ENCODE measurements around the gene SPON1. TPM values are rescaled to one million over a fixed set of nuclear protein-coding genes. Genes with fewer than 3 reads are reported as not detected.
A peak's percentile ranks its signal among the peaks of the same experiment; 100 is the strongest.
"Not testable (repeated sequence)": the region's sequence is repeated elsewhere in the genome, so short reads cannot be mapped to it uniquely, and the experiment has no call there.

SPON1 gene
- total RNA-seq, 1 donor: 10.0 TPM

GRCh38 chr11:14229472-14229871, 266.9 kb downstream of the SPON1 start:
- DNase-seq (ENCODE audit: low read depth in 2 of 3, low spot score in 2 of 3): no peak

DNA sequence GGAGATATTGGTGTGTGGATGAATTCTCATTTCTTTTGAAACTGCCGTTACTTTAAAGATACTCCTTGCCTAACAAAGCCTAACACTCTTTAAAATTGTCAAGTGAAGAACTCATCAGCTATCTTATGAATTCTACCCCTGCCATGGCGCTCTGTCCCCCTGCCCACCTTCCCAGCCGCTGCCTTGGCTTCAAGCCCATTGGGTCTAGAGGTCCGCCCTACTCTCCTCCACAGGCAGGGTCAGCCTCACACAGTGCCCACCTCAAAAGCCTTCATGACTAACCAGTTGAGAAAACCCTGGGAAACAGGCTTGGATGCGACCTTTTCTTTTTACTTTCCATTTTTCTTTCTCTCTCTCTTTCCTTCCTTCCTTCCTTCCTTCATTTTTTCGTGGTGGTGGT, 267.9 kb downstream of the SPON1 start:
- no peak for DNase-seq (ENCODE audit: low read depth in 2 of 3, low spot score in 2 of 3)

- no peak for DNase-seq (ENCODE audit: low read depth in 2 of 3, low spot score in 2 of 3)
Measured at GRCh38 chr11:14232652-14233051, 270.1 kb downstream of the SPON1 start.

GRCh38 chr11:14234446-14234845, 271.9 kb downstream of the SPON1 start:
- DNase-seq (ENCODE audit: low read depth in 2 of 3, low spot score in 2 of 3): no peak

- DNase-seq (ENCODE audit: low read depth in 2 of 3, low spot score in 2 of 3): no peak
Measured at GRCh38 chr11:14235701-14236100, 273.2 kb downstream of the SPON1 start.

- peak in 2 of 3 donors; percentile 18 to 23 for DNase-seq (ENCODE audit: low read depth in 2 of 3, low spot score in 2 of 3)
Measured at GRCh38 chr11:14237444-14237961, 275.0 kb downstream of the SPON1 start.

DNA sequence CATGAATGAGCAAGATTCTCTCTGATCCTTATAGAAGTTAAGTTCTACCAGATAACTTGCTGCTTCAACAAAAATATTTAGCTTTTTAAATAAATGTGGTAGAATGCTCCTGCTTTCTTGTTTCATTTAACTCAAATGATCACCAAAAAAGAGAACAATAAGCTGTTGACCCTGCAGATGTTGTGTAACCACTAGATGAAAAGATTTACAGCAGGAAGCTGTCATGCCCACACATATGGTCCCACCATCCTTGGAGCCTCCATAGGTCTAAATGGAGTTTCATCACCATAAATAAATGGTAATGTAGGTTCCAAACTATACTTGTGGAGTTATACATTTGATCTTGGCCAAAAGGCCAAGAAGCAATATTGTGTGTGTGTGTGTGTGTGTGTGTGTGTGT, 277.7 kb downstream of the SPON1 start:
- DNase-seq (ENCODE audit: low read depth in 2 of 3, low spot score in 2 of 3): peak in 2 of 3 donors; percentile 10 to 59

GRCh38 chr11:14240951-14241350, 278.4 kb downstream of the SPON1 start:
- no peak for DNase-seq (ENCODE audit: low read depth in 2 of 3, low spot score in 2 of 3)

- no peak for DNase-seq (ENCODE audit: low read depth in 2 of 3, low spot score in 2 of 3)
Measured at GRCh38 chr11:14242187-14242586, 279.7 kb downstream of the SPON1 start.

GRCh38 chr11:14242733-14243132, 280.2 kb downstream of the SPON1 start:
- no peak for DNase-seq (ENCODE audit: low read depth in 2 of 3, low spot score in 2 of 3)

DNA sequence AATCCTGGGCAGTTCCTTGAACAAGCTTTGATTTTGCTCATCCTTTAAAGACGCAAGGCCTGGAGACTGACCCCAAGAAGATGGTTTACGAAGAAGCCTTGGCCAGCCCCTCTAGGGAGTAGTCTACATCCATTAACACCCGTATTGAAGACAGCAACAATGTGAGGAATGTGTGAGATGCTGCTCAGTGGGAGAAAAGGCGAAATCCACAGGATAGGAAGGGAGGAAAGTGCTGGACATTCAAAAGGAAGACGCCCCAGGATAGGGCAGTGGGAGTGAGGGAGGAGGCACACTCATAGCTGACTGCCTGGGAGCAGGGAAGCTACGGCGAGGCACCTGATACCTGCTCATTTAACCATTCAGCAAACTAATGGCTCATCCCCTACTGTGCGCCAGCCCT, 282.4 kb downstream of the SPON1 start:
- DNase-seq (ENCODE audit: low read depth in 2 of 3, low spot score in 2 of 3): no peak

DNA sequence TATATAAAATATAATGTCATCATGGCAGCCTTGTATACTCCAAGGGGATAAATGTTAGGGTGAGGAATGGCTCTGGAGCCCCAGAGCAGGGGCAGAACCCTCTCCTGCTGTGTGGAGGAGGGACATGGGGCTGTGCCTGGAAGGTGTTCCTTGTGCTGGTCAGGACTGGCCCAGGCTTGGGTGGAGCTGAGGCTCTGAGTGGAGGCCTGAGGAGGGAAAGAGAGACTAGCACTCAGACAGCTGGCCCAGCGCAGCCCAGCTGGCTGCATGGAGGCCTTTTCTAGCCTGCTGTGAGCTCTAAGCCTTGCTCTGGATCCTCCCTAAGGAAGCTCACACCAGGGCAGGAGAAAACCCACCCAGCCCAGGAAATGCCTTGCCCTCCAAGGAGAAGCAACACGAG, 282.9 kb downstream of the SPON1 start:
- DNase-seq (ENCODE audit: low read depth in 2 of 3, low spot score in 2 of 3): no peak

DNA sequence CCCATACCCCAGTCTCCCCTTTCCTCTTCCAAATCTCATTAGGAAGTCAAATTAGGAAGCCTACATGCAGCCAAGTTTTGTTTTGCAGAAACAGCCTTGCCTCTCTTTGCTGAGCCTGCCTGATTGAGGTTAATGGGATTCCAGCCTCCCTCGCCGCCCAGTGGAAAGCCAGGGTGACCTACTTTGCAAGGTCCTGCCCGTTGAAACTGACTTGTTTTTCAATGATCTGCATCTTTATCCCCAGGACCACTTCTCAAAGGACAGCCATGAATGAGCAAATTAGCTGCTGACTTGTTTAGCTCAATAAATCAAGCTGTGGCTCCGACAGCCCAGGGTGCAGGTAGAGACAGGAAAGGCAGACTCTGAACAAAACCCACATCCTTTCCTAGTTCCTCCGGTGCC, 286.1 kb downstream of the SPON1 start:
- peak in 2 of 3 donors; percentile 9 to 26 for DNase-seq (ENCODE audit: low read depth in 2 of 3, low spot score in 2 of 3)

GRCh38 chr11:14249121-14249963, 286.8 kb downstream of the SPON1 start:
- DNase-seq (ENCODE audit: low read depth in 2 of 3, low spot score in 2 of 3): peak; percentile 47 to 81 (median 50)

GRCh38 chr11:14251754-14252153, 289.2 kb downstream of the SPON1 start:
- no peak for DNase-seq (ENCODE audit: low read depth in 2 of 3, low spot score in 2 of 3)

GRCh38 chr11:14252501-14252900, 290.0 kb downstream of the SPON1 start:
- not testable (repeated sequence) for DNase-seq (ENCODE audit: low read depth in 2 of 3, low spot score in 2 of 3)

DNA sequence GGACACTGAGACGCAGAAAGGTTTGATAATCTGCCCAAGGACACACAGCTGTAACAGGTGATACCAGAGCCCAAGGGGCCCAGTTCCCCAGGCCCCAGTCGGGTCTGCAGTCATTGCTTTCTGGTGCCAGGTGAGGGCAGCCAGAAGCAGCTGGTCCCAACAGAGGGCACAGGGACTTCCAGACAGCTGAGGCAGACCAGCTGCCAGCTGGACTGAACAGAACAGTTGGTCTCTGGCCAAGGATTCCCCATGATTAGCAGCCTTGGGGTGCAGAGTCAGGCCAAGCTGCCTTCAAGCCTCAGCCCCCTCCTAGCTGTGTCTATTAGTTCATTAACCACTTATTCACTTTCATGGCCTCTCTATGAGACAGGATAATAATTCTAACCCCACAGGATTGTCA, 290.9 kb downstream of the SPON1 start:
- DNase-seq (ENCODE audit: low read depth in 2 of 3, low spot score in 2 of 3): no peak

GRCh38 chr11:14253840-14254239, 291.3 kb downstream of the SPON1 start:
- DNase-seq (ENCODE audit: low read depth in 2 of 3, low spot score in 2 of 3): no peak

- DNase-seq (ENCODE audit: low read depth in 2 of 3, low spot score in 2 of 3): no peak
Measured at GRCh38 chr11:14254533-14255237, 292.2 kb downstream of the SPON1 start.

DNA sequence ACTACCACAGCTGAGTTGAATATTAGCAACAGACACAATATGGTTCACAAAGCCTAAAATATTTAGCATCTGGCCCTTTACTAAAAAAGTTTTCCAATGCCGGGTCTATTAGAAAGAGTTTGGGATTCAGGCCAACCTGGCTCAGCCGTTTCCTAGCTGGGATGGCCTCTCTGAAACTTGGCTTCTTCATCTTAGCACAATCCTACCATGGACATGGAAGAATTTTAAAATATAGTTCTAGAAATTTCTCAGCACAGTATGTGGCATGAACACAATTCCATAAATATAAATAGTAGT, 292.7 kb downstream of the SPON1 start:
- no peak for DNase-seq (ENCODE audit: low read depth in 2 of 3, low spot score in 2 of 3)

- no peak for DNase-seq (ENCODE audit: low read depth in 2 of 3, low spot score in 2 of 3)
Measured at GRCh38 chr11:14258221-14258935, 295.9 kb downstream of the SPON1 start.
